NB4 (cell line): ENCODE measurements around the gene TMEM135.
"Not testable (repeated sequence)": the region's sequence is repeated elsewhere in the genome, so short reads cannot be mapped to it uniquely, and the experiment has no call there.

Experiments
- DNase-seq: peaks from one replicate; pipeline ENCODE4 v3.0.0; 2010; ENCODE audit warnings: low read depth
- H3K4me3 ChIP-seq: one replicate; pipeline ENCODE4 v1.5.1; 2011; ENCODE audit warnings: mild to moderate bottlenecking, low read depth, low read length, moderate library complexity
- CTCF ChIP-seq: IDR thresholded peaks from one replicate; pipeline ENCODE4 v1.5.1; 2012; ENCODE audit warnings: low read depth, low read length
- MAX ChIP-seq: IDR thresholded peaks from 2 replicates; pipeline ENCODE4 v1.6.1; 2011; ENCODE audit warnings: low read depth, low read length
- MYC ChIP-seq: IDR thresholded peaks from 2 replicates; pipeline ENCODE4 v1.6.1; 2011; ENCODE audit warnings: low read depth, low read length
- POLR2A ChIP-seq: IDR thresholded peaks from 2 replicates; pipeline ENCODE4 v1.6.1; 2011; ENCODE audit warnings: mild to moderate bottlenecking; ENCODE audit not compliant: insufficient read length; ENCODE audit errors: extremely low read depth

Gene TMEM135

DNA sequence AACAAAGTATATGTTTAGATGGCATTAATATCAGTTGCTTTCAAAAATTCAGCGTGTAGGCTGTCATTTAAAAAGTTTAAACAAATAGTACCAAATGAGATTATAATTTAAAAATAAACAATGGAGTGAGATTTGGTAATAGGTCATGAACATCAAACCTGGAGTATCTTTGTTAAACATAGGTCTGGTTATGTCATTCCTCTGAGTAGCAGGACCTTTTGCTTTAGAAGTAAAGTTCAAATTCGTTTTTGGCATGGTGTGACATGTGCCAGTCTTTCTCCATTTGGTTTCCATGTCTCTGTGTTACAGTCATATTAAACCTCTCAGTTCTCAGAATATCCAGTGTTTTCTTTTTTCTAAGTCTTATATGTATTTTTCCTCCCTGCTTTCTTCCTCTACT, 242.4 kb downstream of the TMEM135 start:
- H3K4me3 ChIP-seq: no peak overlapping the region
- no peak for TF ChIP-seq CTCF
- TF ChIP-seq POLR2A: no peak
- DNase-seq: no peak

DNA sequence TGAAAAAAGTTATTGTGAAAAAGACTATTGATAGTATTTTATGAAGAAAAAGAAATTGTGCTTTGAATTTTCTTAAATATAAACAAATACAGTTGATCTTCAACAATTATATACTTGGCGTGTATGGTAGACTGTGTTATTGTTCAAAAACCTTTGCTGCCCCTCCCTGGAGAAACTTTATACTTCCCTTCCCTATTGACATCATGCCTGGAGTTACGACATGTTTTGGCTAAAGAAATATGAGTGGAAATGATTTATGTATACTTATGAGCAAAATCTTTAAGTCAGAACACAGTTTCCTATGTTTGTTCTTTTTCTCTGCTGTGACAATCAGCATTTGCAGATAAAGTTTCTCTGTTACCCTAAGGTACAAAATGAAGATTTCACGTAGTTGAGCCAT, 243.8 kb downstream of the TMEM135 start:
- no peak for TF ChIP-seq MAX
- TF ChIP-seq POLR2A: no peak
- TF ChIP-seq CTCF: no peak
- TF ChIP-seq MYC: no peak
- DNase-seq: peak; percentile 36
- H3K4me3 ChIP-seq: no peak overlapping the region

- H3K4me3 ChIP-seq: no peak overlapping the region
- no peak for DNase-seq
- TF ChIP-seq POLR2A (no peak), MAX (no peak), CTCF (no peak), MYC (no peak)
Observed at GRCh38 chr11:87284306-87284705, 246.6 kb downstream of the TMEM135 start.

DNA sequence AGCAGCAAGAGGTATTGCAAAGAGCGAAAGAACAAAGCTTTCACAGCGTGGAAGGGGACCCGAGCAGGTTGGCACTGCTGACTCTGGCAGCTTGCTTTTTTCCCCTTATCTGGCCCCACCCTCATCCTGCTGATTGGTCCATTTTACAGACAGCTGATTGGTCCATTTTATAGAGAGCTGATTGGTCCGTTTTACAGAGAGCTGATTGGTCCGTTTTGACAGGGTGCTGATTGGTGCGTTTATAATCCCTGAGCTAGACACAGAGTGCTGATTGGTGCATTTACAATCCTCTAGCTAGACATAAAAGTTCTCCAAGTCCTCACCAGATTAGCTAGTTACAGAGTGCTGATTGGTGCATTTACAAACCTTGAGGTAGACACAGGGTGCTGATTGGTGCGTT, 247.9 kb downstream of the TMEM135 start:
- not testable (repeated sequence) for DNase-seq, H3K4me3 ChIP-seq

GRCh38 chr11:87286338-87286737, 248.6 kb downstream of the TMEM135 start:
- no peak overlapping the region for H3K4me3 ChIP-seq
- TF ChIP-seq POLR2A (no peak), MAX (no peak), MYC (no peak), CTCF (no peak)
- no peak for DNase-seq

GRCh38 chr11:87290304-87290922, 252.7 kb downstream of the TMEM135 start:
- DNase-seq: peak; percentile 72
- no peak overlapping the region for H3K4me3 ChIP-seq
- TF ChIP-seq POLR2A (no peak), CTCF (peak; percentile 34), MYC (no peak), MAX (no peak)
